ENCODE measurements around the gene DEF6. TPM values are rescaled to one million over a fixed set of nuclear protein-coding genes. Genes with fewer than 3 reads are reported as not detected.

The DEF6 gene
- total and polyA plus RNA-seq, 2 of the 13 experiments (the other 11 are each of a cell fraction or from before 2014, with no cell fraction given), result 5.2 to 10.0 TPM

DNA sequence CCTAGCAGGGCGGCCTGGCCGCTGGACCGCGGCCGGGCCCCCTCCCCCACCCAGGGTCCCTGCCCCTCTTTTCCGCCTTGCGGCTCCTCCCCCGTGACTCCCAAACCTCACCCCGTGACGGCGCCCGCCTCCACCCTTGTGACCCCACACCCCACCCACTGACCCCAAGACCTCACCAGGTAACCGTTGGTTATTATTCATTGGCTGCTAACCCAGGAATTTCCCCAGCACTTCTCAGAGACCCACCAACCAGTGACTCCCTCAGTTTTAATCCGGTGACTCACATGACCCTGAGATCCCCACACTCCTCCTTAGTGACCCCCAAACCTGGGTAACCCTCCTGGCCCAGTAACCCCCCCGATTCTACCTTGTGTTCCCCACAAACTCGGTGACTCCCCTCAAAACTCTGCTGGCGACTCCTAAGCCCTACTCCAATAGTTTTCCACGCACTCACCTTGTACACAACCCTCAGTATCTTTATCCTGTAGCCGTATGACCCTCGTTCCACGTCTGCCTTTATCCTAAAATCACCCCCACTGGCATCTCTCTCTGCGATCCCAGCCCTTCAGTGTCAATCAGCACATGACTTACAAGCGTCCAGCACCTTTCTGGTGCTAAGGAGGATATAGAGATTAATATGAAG, 37.5 kb upstream of the DEF6 start (continued):
- TF ChIP-seq ZFY (CRISPR knock-in tag; IDR thresholded peaks at IDR 0.05), result no peak
- TF ChIP-seq MATR3 (CRISPR knock-in tag; IDR thresholded peaks at IDR 0.05), result no peak
- peak; percentile 32; the same call in 1 of the 2 replicates for TF ChIP-seq FOSL2 (CRISPR knock-in tag; IDR thresholded peaks at IDR 0.05)

GRCh38 chr6:35260591-35261570, 36.7 kb upstream of the DEF6 start:
- Histone ChIP-seq H3K27me3 (ENCODE audit: control insufficient read depth in 1 of 2, insufficient read depth in 2 of 2, low read length in 2 of 2) (no peaks in the 10 kb centered on the region; a peak in 1 of 5 replicates), H2AFZ (ENCODE audit: low read length) (no peak overlapping the region), H3K36me3 (replicated peaks in 1 of 2; ENCODE audit: control insufficient read depth in 1 of 2, insufficient read depth in 2 of 2, low read length in 2 of 2) (no peaks in the 10 kb centered on the region), H4K20me1 (ENCODE audit: insufficient read depth, low read length) (no peaks in the 10 kb centered on the region), H3K27ac (ENCODE audit: extremely low read length, insufficient read depth, low read length) (peak overlapping the region; percentile 93), H3K4me3 (replicated peaks in 1 of 3; ENCODE audit: insufficient read depth in 1 of 3, low read depth in 2 of 3, low read length in 3 of 3) (peak overlapping the region; percentile 69 to 97 (median 77)), H3K9ac (ENCODE audit: insufficient read depth, low read depth, low read length) (peak overlapping the region; percentile 97), H3K4me2 (ENCODE audit: low read depth, low read length) (peak overlapping the region; percentile 94), H3K4me1 (ENCODE audit: insufficient read depth, low read length) (peaks cover 52% of the 10 kb centered on the region), H3K9me3 (ENCODE audit: low read length) (no peaks in the 10 kb centered on the region), H3K79me2 (ENCODE audit: insufficient read depth, low read length) (peaks cover 9% of the 10 kb centered on the region)
- ChIA-PET POLR2A (interaction anchor here (1.6 to 1.7 kb wide), 2 partner anchors 154 to 236 kb away, joined by 5 to 7 read pairs; partner anchors contain the start of gene TEAD3), CTCF (ENCODE audit: low intra/inter-chr PET ratio, low total read pairs) (no interaction called here)
- DNase-seq (ENCODE audit: low spot score), result no peak
- WGBS (ENCODE audit: low lambda C conversion rate), result 73% methylated on average over 6 of the region's 6 CpGs
- ATAC-seq, result no peak
- intact Hi-C loops (cut with micrococcal nuclease; ENCODE audit: unreplicated experiment) (no loop called here), in situ Hi-C loops (cut with HindIII; ENCODE audit: extremely low pct_ligation_motif_present, low pct_unique_long_range_greater_than_20kb) (no loop called here)
- FAIRE-seq, result no peak
- no TSS peak for BruUV-seq (replicated peaks)
- no peak for TF ChIP-seq MIER3 (CRISPR knock-in tag; IDR thresholded peaks at IDR 0.05; ENCODE audit: borderline replicate concordance)
- 0 out of 2 replicates have a peak, but pooled peaks have one; percentile 12 for TF ChIP-seq PATZ1 (CRISPR knock-in tag; IDR thresholded peaks at IDR 0.05)
- TF ChIP-seq POLR2A (IDR thresholded peaks at IDR 0.05; ENCODE audit: insufficient read depth in 1 of 2, low read depth in 2 of 2, low read length in 2 of 2), result no peak
- TF ChIP-seq ATF2 (CRISPR knock-in tag; IDR thresholded peaks at IDR 0.05), result 0 out of 2 replicates have a peak, but pooled peaks have one; percentile 33
- no peak for TF ChIP-seq PRDM15 (CRISPR knock-in tag; IDR thresholded peaks at IDR 0.05)
- TF ChIP-seq ZNF629 (CRISPR knock-in tag; conservative IDR thresholded peaks at IDR 0.05), result peak; percentile 81
- no peak for TF ChIP-seq PAF1 (CRISPR knock-in tag; IDR thresholded peaks at IDR 0.05)
- TF ChIP-seq, protein P1, sequence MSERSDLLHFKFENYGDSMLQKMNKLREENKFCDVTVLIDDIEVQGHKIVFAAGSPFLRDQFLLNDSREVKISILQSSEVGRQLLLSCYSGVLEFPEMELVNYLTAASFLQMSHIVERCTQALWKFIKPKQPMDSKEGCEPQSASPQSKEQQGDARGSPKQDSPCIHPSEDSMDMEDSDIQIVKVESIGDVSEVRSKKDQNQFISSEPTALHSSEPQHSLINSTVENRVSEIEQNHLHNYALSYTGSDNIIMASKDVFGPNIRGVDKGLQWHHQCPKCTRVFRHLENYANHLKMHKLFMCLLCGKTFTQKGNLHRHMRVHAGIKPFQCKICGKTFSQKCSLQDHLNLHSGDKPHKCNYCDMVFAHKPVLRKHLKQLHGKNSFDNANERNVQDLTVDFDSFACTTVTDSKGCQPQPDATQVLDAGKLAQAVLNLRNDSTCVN (CRISPR knock-in tag; IDR thresholded peaks at IDR 0.05; ENCODE audit: borderline replicate concordance), result peak; percentile 35; the same call in 1 of the 2 replicates
- TF ChIP-seq GFI1 (CRISPR knock-in tag; IDR thresholded peaks at IDR 0.05; ENCODE audit: borderline replicate concordance), result no peak

Measured in HepG2 (cell line).